ENCODE results near the gene PDE8A. TPM values are rescaled to one million over a fixed set of nuclear protein-coding genes. Genes with fewer than 3 reads are reported as not detected.

PDE8A gene
- total and polyA plus RNA-seq, 10 of the 15 experiments (the other 5 are each of a cell fraction or from before 2014, with no cell fraction given), result 6.7 to 69.2 (median 27.2) TPM

DNA sequence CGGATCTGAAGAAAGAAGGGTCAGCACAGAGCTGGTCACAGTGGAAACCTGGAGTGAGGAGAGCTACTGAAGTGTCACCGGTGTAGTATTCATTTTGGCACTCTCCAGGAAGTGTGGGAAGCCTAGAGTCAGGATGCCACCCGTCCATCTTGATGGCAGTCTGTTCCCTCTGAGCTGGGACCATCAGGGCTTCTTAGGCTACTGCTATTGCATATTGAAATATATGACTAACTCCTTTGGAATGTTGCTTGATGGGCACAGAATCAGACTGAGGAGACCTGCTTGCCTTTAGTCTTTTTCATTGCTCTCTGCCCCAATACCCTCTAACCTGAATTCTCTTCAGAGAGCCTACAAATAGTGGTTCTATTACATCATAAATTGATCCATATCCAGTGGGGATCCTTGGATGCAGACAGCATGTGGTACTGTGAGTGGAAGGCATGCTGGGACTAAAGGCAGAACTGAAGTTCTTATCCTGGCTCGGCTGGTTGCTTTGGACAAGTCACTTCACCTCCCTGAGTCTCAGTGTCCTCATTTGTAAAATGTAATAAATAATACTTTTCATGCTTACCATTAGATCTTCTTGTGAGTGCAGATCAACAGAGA is 143.5 kb downstream of the PDE8A start:
- 92% methylated on average over 4 of the region's 4 CpGs for WGBS (ENCODE audit: insufficient coverage, insufficient replicate concordance, low lambda C conversion rate, missing lambda C conversion rate)
- ChIA-PET RAD21 (ENCODE audit: unreplicated experiment) (no interaction called here), SMC1A (ENCODE audit: uncharacterized antibody, unreplicated experiment) (no interaction called here), POLR2A (no interaction called here), CTCF (no interaction called here)
- no peaks in the 10 kb centered on the region for H3K27me3 ChIP-seq (replicated peaks in 1 of 2; ENCODE audit: control insufficient read depth in 2 of 2, insufficient read depth in 2 of 2, low read length in 1 of 2)
- no peaks in the 10 kb centered on the region for H3K79me2 ChIP-seq (ENCODE audit: control insufficient read depth, insufficient read depth, low read length)
- no peaks in the 10 kb centered on the region for H3K4me1 ChIP-seq (ENCODE audit: control insufficient read depth, insufficient read depth, low read length)
- DNase-seq (ENCODE audit: low read depth, low spot score), result no peak
- H3K27ac ChIP-seq (ENCODE audit: control insufficient read depth, insufficient read depth), result no peak overlapping the region
- in situ Hi-C loops (cut with MboI), result no loop called here
- no peaks in the 10 kb centered on the region for H3K9me3 ChIP-seq (replicated peaks; ENCODE audit: control insufficient read depth, insufficient read depth, low read length)
- H3K4me3 ChIP-seq, result no peak overlapping the region
- no TSS peak for BruUV-seq (replicated peaks)
- no peak for ATAC-seq
- no peak overlapping the region for H2AFZ ChIP-seq (ENCODE audit: control insufficient read depth, low read depth, low read length)
- no peaks in the 10 kb centered on the region for H4K20me1 ChIP-seq (ENCODE audit: control insufficient read depth, insufficient read depth)
- intact Hi-C loops (cut with micrococcal nuclease; ENCODE audit: unreplicated experiment), result no loop called here
- FAIRE-seq, result no peak
- H3K9ac ChIP-seq (ENCODE audit: control insufficient read depth, insufficient read depth, low read length), result no peak overlapping the region
- no peak overlapping the region for H3K4me2 ChIP-seq (ENCODE audit: control insufficient read depth, insufficient read depth)
- H3K36me3 ChIP-seq (ENCODE audit: control insufficient read depth in 2 of 2, insufficient read depth in 2 of 2, low read length in 1 of 2), result peaks cover 0 to 15% of the 10 kb centered on the region in 2 experiments; a peak in 3 of 4 replicates
- TF ChIP-seq MEF2B (IDR thresholded peaks at IDR 0.05; ENCODE audit: partially characterized antibody, poor library complexity, severe bottlenecking) (no peak), SMC3 (IDR thresholded peaks at IDR 0.05; ENCODE audit: borderline replicate concordance, low read length) (no peak), TBL1XR1 (IDR thresholded peaks at IDR 0.05; ENCODE audit: low read depth, low read length) (no peak), ETV6 (conservative IDR thresholded peaks at IDR 0.05 in 1 of 2, IDR thresholded peaks at IDR 0.05 in 1 of 2; ENCODE audit: borderline replicate concordance in 1 of 2, low read depth in 1 of 2) (no peak), NFYB (IDR thresholded peaks at IDR 0.05; ENCODE audit: insufficient read depth, low read depth, low read length) (no peak), POLR2AphosphoS2 (IDR thresholded peaks at IDR 0.05; ENCODE audit: low read depth, low read length) (no peak), EGR1 (IDR thresholded peaks at IDR 0.05; ENCODE audit: borderline replicate concordance in 1 of 2, low read depth in 2 of 2, low read length in 2 of 2) (no peak), CEBPB (IDR thresholded peaks at IDR 0.05; ENCODE audit: borderline replicate concordance in 1 of 2, low read depth in 2 of 2, low read length in 2 of 2) (no peak), FOS (IDR thresholded peaks at IDR 0.05; ENCODE audit: borderline replicate concordance, extremely low read depth, insufficient read length) (no peak), SMAD5 (IDR thresholded peaks at IDR 0.05; ENCODE audit: low read depth) (no peak), JUND (IDR thresholded peaks at IDR 0.05; ENCODE audit: low read depth, low read length) (no peak), RB1 (IDR thresholded peaks at IDR 0.05; ENCODE audit: borderline replicate concordance) (no peak), CBX5 (IDR thresholded peaks at IDR 0.05; ENCODE audit: low read depth) (no peak), KLF5 (IDR thresholded peaks at IDR 0.05; ENCODE audit: partially characterized antibody) (no peak)
- TF ChIP-seq, protein P1, sequence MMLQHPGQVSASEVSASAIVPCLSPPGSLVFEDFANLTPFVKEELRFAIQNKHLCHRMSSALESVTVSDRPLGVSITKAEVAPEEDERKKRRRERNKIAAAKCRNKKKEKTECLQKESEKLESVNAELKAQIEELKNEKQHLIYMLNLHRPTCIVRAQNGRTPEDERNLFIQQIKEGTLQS (IDR thresholded peaks at IDR 0.05; ENCODE audit: borderline replicate concordance, extremely low read depth, low read depth, low read length), result no peak
- TF ChIP-seq, protein P2, sequence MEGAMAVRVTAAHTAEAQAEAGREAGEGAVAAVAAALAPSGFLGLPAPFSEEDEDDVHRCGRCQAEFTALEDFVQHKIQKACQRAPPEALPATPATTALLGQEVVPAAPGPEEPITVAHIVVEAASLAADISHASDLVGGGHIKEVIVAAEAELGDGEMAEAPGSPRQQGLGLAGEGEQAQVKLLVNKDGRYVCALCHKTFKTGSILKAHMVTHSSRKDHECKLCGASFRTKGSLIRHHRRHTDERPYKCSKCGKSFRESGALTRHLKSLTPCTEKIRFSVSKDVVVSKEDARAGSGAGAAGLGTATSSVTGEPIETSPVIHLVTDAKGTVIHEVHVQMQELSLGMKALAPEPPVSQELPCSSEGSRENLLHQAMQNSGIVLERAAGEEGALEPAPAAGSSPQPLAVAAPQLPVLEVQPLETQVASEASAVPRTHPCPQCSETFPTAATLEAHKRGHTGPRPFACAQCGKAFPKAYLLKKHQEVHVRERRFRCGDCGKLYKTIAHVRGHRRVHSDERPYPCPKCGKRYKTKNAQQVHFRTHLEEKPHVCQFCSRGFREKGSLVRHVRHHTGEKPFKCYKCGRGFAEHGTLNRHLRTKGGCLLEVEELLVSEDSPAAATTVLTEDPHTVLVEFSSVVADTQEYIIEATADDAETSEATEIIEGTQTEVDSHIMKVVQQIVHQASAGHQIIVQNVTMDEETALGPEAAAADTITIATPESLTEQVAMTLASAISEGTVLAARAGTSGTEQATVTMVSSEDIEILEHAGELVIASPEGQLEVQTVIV (IDR thresholded peaks at IDR 0.05; ENCODE audit: borderline replicate concordance, partially characterized antibody), result no peak
- TF ChIP-seq, protein P3, sequence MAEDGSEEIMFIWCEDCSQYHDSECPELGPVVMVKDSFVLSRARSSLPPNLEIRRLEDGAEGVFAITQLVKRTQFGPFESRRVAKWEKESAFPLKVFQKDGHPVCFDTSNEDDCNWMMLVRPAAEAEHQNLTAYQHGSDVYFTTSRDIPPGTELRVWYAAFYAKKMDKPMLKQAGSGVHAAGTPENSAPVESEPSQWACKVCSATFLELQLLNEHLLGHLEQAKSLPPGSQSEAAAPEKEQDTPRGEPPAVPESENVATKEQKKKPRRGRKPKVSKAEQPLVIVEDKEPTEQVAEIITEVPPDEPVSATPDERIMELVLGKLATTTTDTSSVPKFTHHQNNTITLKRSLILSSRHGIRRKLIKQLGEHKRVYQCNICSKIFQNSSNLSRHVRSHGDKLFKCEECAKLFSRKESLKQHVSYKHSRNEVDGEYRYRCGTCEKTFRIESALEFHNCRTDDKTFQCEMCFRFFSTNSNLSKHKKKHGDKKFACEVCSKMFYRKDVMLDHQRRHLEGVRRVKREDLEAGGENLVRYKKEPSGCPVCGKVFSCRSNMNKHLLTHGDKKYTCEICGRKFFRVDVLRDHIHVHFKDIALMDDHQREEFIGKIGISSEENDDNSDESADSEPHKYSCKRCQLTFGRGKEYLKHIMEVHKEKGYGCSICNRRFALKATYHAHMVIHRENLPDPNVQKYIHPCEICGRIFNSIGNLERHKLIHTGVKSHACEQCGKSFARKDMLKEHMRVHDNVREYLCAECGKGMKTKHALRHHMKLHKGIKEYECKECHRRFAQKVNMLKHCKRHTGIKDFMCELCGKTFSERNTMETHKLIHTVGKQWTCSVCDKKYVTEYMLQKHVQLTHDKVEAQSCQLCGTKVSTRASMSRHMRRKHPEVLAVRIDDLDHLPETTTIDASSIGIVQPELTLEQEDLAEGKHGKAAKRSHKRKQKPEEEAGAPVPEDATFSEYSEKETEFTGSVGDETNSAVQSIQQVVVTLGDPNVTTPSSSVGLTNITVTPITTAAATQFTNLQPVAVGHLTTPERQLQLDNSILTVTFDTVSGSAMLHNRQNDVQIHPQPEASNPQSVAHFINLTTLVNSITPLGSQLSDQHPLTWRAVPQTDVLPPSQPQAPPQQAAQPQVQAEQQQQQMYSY (CRISPR knock-in tag; IDR thresholded peaks at IDR 0.05), result no peak
